G401.6 (cell line): ENCODE measurements around the gene MSTO1.
"Not testable (repeated sequence)": the region's sequence is repeated elsewhere in the genome, so short reads cannot be mapped to it uniquely, and the experiment has no call there.

ENCODE experiments used
- FAIRE-seq: peaks from 2 replicates; lab custom pipeline; 2012; peaks lifted over from hg19 to GRCh38; lab: Jason Lieb, UNC

MSTO1 gene

GRCh38 chr1:155609515-155610256 lies at the start of gene MSTO1:
MSTO1 (plus strand) TSS chr1:155610218; CDS start chr1:155610249, 31 bp downstream.
- FAIRE-seq, result peak; percentile 88

GRCh38 chr1:155561779-155562580 lies 48.0 kb upstream of the MSTO1 start:
- not testable (repeated sequence) for FAIRE-seq

GRCh38 chr1:155562581-155563376 lies 47.2 kb upstream of the MSTO1 start, which contains the start of gene ASH1L:
ASH1L (minus strand) TSS chr1:155562803; CDS start chr1:155521519, 41,284 bp downstream.
- no peak for FAIRE-seq

GRCh38 chr1:155563377-155564022 lies 46.5 kb upstream of the MSTO1 start:
- FAIRE-seq, result not testable (repeated sequence)

GRCh38 chr1:155569988-155570592 lies 39.9 kb upstream of the MSTO1 start:
- no peak for FAIRE-seq

GRCh38 chr1:155570593-155570990 lies 39.4 kb upstream of the MSTO1 start:
- no peak for FAIRE-seq

GRCh38 chr1:155574077-155574476 lies 35.9 kb upstream of the MSTO1 start:
- no peak for FAIRE-seq

- not testable (repeated sequence) for FAIRE-seq
These were observed 34.4 kb upstream of the MSTO1 start for GRCh38 chr1:155575608-155576007.

GRCh38 chr1:155583846-155584245 lies 26.2 kb upstream of the MSTO1 start:
- FAIRE-seq, result not testable (repeated sequence)

- not testable (repeated sequence) for FAIRE-seq
These were observed 20.7 kb upstream of the MSTO1 start for GRCh38 chr1:155589282-155589681.

- not testable (repeated sequence) for FAIRE-seq
These were observed 19.3 kb upstream of the MSTO1 start for GRCh38 chr1:155590516-155591247.

GRCh38 chr1:155591770-155592169 lies 18.2 kb upstream of the MSTO1 start:
- FAIRE-seq, result peak; percentile 91

GRCh38 chr1:155595877-155596474 lies 14.0 kb upstream of the MSTO1 start:
- not testable (repeated sequence) for FAIRE-seq

- FAIRE-seq, result no peak
These were observed 13.2 kb upstream of the MSTO1 start for GRCh38 chr1:155596864-155597263.

GRCh38 chr1:155598842-155599331 lies 11.1 kb upstream of the MSTO1 start:
- FAIRE-seq, result no peak

- not testable (repeated sequence) for FAIRE-seq
These were observed 10.0 kb upstream of the MSTO1 start for GRCh38 chr1:155599828-155600572.

- FAIRE-seq, result no peak
These were observed 2.3 kb upstream of the MSTO1 start for GRCh38 chr1:155607708-155608107.

- FAIRE-seq, result no peak
These were observed 1.2 kb upstream of the MSTO1 start for GRCh38 chr1:155608888-155609225.

GRCh38 chr1:155610257-155610647 lies 234 bp downstream of the MSTO1 start:
- FAIRE-seq, result not testable (repeated sequence)
